GM19468 (cell line): ENCODE results near the gene MTR.
A peak's percentile ranks its signal among the peaks of the same experiment; 100 is the strongest.

Experiments
- ATAC-seq: cut with Tn5 transposase; IDR thresholded peaks from one replicate; pipeline ENCODE4 v1.9.1; 2021; ENCODE audit warnings: mild to moderate bottlenecking, moderate library complexity, moderate number of reproducible peaks; ENCODE audit not compliant: unreplicated experiment; ENCODE audit errors: extremely low read depth

Gene MTR

DNA sequence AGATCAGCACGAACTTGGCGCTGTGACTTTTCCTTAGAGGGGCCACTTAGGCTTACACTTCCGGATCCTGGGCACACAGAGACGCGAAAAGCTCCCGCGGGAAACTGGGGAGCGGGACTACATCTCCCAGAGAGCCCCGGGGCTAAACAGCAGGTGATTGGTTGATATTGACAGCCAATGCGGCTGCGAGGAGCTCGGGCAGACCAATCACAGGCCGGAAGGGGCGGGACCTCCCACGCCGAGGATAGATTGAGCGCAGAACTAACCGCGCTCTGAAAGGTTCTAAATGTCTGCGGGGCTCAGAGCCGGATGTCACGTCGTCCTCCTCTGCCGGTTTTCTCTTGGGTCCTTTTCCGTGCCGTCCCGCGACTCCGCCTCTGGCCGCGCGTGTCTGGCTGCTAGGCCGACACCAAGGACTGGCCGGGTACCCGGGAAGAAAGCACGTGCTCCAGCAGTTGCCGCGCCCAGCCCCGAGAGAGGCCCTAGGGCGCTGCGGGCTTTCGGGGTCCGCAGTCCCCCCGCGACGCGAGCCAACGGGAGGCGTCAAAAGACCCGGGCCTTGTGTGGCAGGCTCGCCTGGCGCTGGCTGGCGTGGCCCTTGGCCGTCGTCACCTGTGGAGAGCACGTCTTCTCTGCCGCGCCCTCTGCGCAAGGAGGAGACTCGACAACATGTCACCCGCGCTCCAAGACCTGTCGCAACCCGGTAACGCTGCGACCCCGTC lies at the start of gene MTR:
TSS of gene MTR (plus strand) at position 258 of the 722 bp plus-strand sequence. CDS start at position 670, 412 bp downstream.
- ATAC-seq = peak; percentile 99

DNA sequence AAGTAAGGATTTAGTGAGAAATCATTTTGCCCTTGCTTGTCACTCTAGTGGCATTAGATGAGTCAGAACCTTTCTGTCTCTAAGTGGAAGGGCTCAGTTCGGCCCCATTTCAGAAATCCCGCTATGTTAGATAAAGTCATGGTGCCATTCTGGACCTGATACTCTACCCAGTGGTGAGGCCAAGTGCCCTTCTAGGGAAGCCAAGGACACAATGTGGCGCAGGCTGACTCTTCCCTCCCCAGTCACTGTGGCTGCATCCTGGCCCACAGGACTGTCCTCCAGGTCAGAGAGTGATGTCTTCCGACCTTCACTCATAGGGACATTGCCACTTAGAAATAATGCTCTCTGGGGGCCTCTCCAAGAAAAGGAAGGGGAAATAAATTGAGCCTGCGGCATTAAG lies 48.3 kb upstream of the MTR start:
- no peak for ATAC-seq

DNA sequence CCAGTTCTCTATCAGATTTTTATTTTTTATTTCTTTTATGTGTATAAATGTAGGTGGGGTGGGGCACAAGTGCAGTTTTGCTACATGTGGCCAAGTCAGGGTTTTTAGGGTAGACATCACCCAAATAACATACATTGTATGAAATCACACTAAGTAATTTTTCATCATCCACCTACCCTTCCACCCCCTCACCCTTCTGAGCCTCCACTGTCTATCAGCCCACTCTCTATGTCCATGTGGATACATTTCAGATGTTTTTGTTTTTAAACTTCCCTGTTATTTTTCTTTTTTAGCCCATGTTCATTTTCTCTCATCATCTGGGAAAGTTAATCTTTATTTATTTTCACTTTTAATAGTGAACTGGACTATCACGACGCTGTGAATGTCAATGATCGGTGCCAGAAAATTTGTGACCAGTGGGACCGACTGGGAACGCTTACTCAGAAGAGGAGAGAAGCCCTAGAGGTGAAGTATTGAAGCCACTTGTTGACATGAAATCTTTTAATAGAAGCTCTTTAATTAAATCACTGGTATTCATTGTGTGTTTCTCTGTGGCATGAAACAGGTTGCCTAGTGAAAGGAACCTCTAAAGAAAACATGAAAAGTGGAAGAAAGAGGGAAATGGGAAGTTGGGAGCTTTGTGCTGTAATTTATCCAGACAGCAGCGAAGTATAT lies 47.6 kb upstream of the MTR start:
- no peak for ATAC-seq

DNA sequence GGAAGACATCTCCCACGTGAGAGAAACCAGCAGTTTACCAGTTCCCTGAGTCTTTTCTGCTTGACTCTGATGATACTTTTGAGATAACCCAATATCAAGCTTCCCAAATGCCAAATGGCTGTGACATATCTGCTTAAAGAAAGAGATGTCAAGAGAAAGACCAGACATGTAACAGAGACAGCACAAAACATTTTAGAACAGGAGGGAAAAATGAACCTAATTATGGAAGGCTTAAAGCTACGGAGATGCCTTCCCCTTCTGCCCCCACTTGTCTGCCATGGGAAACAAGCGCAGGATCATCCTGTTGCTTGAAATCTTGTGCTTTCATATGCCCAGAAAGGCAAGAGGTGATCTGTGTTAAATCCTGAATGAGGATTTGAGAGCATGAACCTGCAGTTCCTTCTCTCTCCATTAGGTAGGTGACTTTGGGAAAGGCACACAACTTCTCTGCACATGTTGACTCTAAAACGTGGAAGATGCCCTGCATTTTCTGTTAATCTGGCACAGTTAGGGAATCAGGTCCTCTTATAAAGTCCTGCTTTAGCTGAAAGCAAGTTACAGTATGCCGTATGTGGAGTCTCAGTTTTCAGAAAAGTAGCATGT lies 46.7 kb upstream of the MTR start:
- no peak for ATAC-seq

DNA sequence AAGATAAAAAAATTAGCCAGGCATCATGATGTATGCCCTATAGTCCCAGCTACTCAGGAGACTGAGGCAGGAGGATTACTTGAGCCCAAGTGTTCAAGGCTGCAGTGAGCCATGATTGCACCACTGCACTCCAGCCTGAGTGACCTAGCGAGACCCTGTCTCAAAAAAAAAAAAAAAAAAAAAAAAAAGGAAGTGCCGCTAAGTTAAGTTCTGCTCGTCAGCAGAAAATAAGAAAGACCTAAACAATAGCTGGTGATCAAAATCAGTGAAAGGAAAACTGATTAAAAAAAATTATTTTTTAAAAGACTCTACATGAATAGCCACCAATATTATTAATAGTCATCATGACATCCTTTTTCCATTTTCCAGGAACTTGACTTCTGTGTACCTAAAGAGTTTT lies 44.2 kb upstream of the MTR start:
- no peak for ATAC-seq

DNA sequence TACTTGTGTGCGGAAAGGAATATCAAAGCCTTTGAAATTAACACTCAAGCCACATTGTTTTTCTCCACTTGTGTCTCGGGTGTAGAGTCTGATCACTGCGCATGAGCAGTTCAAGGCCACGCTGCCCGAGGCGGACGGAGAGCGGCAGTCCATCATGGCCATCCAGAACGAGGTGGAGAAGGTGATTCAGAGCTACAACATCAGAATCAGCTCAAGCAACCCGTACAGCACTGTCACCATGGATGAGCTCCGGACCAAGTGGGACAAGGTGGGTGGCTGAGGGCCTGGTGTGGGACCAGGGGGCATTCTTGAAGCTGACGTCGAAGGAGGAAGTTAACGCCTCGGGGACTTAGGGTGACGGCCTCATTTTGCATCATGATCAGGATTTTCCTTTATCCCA lies 43.7 kb upstream of the MTR start:
- no peak for ATAC-seq

DNA sequence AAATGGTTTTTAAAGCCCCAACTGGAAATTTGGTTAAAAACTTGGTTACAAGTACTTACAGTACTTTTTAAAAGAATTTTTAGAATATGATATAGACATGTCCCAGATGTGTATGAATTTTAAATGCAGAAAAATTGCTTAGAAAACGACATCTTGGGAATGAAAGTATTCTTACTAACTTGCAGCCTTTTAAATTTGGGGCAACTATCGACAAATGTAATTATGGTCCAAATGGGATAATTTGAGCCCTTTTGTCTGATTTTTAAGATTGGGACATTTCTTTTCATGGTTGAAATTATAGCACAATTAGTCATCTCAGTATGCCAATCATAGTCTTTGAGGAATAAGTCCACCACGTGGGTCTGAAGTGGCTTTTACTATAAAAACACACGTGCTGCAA lies 43.2 kb upstream of the MTR start:
- ATAC-seq = no peak

DNA sequence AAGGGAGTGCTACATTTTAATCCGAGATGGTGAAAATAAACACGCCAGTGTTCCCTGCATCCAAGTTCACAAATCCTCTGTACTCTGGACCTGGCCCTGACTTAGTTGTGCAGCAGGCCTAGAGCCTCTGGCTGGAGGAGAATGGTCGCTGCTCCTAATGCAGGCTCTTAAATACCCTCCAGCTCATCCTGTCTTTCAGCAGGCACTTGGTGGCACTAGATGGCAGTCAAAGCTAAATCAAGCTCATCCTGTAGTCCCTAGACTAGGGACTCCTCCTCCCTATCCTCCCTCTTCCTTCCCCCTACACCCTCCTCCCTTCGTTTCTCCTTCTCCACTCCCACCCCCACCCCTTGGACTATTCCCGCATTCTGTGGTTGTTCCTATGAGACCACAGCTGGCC lies 41.6 kb upstream of the MTR start:
- ATAC-seq = no peak

DNA sequence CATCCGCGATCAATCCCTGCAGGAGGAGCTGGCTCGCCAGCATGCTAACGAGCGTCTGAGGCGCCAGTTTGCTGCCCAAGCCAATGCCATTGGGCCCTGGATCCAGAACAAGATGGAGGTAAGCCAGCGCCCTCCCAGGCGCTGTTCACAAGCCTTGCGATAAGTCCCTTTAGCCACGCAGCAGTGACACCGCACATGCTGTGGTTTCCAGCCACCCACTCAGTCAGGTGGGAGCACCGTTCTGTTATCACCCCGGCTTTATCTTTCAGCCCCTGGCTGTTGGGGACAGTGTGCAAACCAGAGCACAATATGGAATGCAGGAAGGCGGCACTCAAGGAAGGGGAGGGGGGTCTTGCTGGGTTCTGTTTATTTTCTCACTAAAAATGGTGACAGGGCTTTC lies 41.1 kb upstream of the MTR start:
- ATAC-seq = no peak

DNA sequence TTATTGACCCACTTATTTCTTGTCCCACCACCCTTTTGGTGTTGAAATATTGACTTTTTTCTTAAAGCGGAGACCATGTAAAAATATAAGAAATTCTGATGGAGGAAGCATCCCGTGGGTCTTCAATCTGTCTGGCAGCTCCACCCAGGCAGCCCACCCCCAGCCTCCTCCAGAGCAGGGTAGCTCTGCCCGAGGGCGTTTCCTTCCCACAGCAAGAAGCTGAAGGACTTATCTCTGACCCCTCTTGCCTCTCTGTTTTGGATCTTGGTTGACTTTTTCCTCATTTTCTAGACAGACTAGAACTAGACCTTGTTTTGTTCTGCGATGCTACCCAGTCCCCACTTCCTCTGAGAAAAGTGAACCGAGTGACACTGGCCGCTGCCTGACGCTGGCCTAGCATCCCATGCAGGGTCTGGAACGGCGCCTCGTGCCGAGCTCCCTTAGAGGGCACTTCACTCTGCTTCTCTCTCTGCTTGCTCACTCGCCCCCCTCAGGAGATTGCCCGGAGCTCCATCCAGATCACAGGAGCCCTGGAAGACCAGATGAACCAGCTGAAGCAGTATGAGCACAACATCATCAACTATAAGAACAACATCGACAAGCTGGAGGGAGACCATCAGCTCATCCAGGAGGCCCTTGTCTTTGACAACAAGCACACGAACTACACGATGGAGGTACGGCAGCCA lies 40.4 kb upstream of the MTR start:
- no peak for ATAC-seq

DNA sequence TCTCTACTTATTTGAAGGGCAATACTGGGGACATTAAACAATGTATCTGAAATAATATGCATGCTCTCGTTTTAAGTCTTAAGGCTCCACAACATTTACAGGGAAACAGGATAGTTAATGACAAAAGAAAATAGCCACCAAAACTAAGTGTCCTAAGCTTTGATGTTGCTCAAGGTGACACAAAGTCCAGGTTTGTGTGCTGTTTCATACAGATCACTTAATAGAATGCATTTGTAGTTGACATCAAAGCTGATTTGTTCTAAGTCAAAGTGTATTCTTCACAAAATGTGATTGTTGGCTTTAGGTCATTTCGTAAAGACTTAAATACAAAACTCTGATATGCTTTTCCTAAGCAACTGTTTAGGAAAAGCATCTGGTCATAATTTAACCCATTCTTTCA lies 37.5 kb upstream of the MTR start:
- ATAC-seq = no peak

DNA sequence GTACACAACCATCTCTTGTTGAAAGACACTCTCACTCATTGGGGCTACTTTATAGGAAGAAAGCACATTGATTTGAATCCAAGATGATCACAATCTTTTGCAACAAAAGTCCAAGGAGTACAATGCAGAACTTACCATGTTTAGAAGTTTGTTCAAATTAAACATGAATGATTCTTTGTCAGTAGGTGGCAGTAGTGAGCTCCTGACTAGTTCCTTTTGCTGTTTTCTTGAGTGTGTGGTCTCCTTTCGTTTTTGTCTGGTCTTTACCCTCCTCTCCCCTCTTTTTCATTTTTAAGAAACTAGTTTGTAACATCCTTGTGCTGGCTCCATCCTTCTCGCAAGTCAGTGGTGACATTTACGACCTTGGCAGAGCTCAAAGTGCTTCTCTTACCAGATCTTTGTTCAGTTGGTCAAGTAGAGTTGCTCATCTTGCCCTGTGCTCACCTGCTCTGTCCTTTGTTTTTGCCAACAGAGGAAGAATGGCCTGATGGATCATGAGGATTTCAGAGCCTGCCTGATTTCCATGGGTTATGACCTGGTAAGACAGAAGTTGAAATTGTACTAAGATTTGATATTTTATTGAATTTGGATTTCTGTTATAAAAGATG lies 35.7 kb upstream of the MTR start:
- ATAC-seq = no peak

DNA sequence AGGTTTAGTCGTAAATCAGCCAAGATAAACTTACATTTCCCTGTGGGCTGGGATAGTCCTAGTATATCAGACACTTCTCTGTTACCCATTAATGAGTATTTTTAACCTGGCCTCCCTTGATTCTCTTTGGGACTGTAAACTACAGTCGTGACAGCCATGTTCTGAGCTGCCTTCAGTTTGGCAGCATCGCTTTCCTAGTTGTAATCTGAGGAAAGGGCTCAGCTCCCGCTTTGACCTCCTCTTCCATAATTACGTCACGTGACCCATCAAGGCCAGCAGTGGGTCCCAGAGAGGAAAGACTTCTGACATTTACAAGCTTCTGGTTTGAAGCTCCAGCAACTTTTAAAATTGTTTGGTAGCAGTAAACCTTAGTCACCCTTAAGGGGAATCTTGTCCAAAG lies 34.6 kb upstream of the MTR start:
- ATAC-seq = no peak

DNA sequence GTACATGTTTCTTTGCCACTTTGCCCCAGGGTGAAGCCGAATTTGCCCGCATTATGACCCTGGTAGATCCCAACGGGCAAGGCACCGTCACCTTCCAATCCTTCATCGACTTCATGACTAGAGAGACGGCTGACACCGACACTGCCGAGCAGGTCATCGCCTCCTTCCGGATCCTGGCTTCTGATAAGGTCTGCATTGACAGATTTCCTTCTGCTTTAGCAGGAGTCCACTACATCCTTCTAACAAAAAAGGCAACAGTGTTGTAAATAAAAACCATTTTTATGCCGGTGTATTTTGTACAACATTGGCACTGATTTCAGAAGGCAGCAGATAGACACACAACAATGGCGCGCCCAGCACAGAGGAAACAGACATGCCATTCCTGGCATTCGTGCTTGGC lies 34.1 kb upstream of the MTR start:
- no peak for ATAC-seq

DNA sequence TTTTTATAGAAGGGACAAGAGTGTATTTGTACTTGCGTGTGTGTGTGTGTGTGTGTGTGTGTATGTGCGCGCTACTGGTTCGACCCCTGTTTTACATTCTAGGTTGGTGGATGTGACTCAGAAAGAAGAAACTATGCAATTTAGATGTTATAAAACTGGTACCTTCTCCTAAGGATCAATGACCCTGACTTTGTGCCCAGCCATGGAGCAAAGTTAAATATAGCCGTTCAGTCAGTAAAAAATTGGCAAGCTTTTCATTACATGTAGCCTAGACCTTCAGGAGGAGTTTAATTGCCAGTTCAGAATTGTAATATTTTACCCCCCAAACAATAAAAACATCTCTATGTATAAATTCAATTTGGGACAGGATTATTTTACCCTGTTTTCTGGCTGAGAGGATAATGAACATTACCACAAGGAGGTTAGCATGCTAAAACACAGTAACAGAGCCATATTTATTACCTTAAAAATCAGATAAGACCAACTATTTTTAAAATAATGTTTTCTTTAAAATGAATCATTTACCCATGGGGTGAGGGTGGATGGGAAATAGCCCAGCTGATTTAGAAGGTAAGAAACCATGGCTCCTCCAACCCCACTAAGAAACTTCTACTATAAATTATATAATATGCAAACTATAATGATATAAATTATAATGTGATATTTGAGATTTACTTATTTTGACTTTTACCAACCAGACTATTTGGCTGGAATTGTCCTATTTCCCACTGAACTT lies 33.5 kb upstream of the MTR start:
- ATAC-seq = no peak

DNA sequence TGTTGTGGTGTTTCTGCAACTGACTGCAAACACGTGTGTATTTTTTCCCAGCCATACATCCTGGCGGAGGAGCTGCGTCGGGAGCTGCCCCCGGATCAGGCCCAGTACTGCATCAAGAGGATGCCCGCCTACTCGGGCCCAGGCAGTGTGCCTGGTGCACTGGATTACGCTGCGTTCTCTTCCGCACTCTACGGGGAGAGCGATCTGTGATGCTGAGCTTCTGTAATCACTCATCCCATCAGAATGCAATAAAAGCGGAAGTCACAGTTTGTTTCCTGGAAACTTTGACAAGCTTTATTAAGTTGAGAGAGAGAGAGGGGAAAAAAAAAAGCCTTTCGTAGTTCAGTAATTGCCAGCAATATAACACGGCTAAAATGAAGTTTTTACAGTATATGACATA lies 32.7 kb upstream of the MTR start:
- no peak for ATAC-seq

DNA sequence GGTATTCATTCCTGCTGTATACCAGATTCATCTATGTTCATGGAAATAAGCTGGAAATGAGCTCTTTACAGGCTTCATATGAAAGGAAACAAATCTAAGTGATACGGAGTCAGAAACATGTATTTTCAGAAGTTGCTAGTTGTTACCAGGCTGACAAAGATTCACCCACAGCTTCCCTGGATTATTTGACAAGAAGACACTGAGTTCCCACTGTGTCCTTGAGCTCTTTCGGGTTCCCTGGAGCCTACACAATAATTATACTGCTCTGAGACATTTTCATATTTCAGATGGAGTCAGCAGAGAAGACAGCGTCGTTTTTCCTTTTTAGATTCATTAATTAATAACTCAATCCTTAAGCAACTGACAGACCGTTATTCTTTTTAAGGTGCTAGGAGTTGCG lies 29.3 kb upstream of the MTR start:
- no peak for ATAC-seq

DNA sequence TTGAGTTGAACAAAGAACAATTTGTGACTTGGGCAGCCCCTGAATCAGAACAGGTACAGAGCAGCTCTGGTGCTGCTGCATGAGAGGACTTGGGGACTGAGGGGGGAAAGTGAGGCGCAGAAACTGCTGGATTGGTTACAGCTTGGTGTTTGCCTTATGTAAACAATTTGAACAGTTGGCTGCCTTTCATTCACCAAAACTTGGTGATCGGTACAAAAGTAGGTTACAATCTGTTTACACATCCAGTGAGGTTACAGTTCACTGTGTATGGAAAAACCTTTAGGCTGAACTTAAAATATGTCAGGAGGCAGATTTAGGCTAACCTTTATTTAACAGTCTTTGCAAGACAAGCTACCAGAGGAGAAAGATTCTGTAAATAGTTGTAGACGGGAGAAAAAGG lies 28.6 kb upstream of the MTR start:
- ATAC-seq = no peak

DNA sequence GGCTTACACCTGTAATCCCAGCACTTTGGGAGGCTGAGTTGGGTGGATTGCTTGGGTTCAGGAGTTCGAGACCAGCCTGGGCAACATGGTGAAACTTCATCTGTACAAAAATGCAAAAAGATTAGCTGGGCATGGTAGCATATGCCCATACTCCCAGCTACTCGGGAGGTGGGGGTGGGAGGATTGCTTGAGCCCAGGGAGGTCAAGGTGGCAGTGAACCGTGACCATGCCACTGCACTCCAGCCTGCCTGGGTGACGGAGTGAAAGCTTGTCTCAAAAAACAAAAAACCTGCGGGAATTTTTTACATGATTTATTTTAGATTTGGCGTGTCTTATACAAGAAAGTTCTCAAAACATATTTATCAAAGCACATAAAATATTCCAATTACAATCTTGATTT lies 27.8 kb upstream of the MTR start:
- ATAC-seq = no peak

DNA sequence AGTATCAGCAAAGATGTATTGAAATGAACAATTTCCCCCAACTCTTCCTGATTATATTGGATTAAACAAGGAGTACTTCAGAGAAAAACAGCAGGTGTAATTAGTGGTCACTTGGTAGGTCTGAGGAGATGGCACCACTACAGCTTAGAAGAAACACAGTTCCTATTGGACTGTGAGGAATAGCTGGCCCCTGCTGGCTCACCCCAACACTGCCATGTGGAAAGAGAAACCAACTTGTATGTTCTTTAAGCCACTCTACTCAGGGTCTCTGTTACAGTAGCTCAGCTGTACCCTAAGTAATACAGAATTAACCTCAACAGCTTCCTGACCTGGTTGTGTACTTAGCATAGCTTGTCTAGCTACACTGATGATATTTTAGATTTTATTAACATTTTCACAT lies 26.5 kb upstream of the MTR start:
- ATAC-seq = no peak
